ENCODE data around the gene ANKIB1.
"Not testable (repeated sequence)": the region's sequence is repeated elsewhere in the genome, so short reads cannot be mapped to it uniquely, and the experiment has no call there.

ANKIB1 gene

GRCh38 chr7:92330835-92331438 lies 85.2 kb downstream of the ANKIB1 start:
- DNase-seq (ENCODE audit: low spot score), result no peak

- no peak for DNase-seq (ENCODE audit: low spot score)
Observed at GRCh38 chr7:92331508-92331907, 85.7 kb downstream of the ANKIB1 start.

- no peak for DNase-seq (ENCODE audit: low spot score)
Observed at GRCh38 chr7:92332782-92333181, 87.0 kb downstream of the ANKIB1 start.

- no peak for DNase-seq (ENCODE audit: low spot score)
Observed at GRCh38 chr7:92333866-92334265, 88.1 kb downstream of the ANKIB1 start.

GRCh38 chr7:92335574-92335973 lies 89.8 kb downstream of the ANKIB1 start:
- DNase-seq (ENCODE audit: low spot score), result no peak

GRCh38 chr7:92336662-92337340 lies 91.0 kb downstream of the ANKIB1 start:
- no peak for DNase-seq (ENCODE audit: low spot score)

GRCh38 chr7:92340016-92340415 lies 94.2 kb downstream of the ANKIB1 start:
- DNase-seq (ENCODE audit: low spot score), result no peak

- no peak for DNase-seq (ENCODE audit: low spot score)
Observed at GRCh38 chr7:92343714-92344113, 97.9 kb downstream of the ANKIB1 start.

GRCh38 chr7:92352009-92352408 lies 106.2 kb downstream of the ANKIB1 start:
- DNase-seq (ENCODE audit: low spot score), result no peak

GRCh38 chr7:92354214-92354613 lies 108.4 kb downstream of the ANKIB1 start:
- no peak for DNase-seq (ENCODE audit: low spot score)

- no peak for DNase-seq (ENCODE audit: low spot score)
Observed at GRCh38 chr7:92356406-92356805, 110.6 kb downstream of the ANKIB1 start.

GRCh38 chr7:92357260-92357659 lies 111.5 kb downstream of the ANKIB1 start:
- no peak for DNase-seq (ENCODE audit: low spot score)

GRCh38 chr7:92359179-92359578 lies 113.4 kb downstream of the ANKIB1 start:
- not testable (repeated sequence) for DNase-seq (ENCODE audit: low spot score)

- DNase-seq (ENCODE audit: low spot score), result no peak
Observed at GRCh38 chr7:92359801-92360200, 114.0 kb downstream of the ANKIB1 start.

- DNase-seq (ENCODE audit: low spot score), result no peak
Observed at GRCh38 chr7:92360387-92360786, 114.6 kb downstream of the ANKIB1 start.

- DNase-seq (ENCODE audit: low spot score), result no peak
Observed at GRCh38 chr7:92362131-92362530, 116.4 kb downstream of the ANKIB1 start.

GRCh38 chr7:92366730-92367129 lies 121.0 kb downstream of the ANKIB1 start:
- no peak for DNase-seq (ENCODE audit: low spot score)

- no peak for DNase-seq (ENCODE audit: low spot score)
Observed at GRCh38 chr7:92368741-92369140, 123.0 kb downstream of the ANKIB1 start.

GRCh38 chr7:92375013-92375412 lies 129.2 kb downstream of the ANKIB1 start:
- no peak for DNase-seq (ENCODE audit: low spot score)

- DNase-seq (ENCODE audit: low spot score), result no peak
Observed at GRCh38 chr7:92391071-92391470, 145.3 kb downstream of the ANKIB1 start.

- no peak for DNase-seq (ENCODE audit: low spot score)
Observed at GRCh38 chr7:92397542-92397941, 151.8 kb downstream of the ANKIB1 start.

- no peak for DNase-seq (ENCODE audit: low spot score)
Observed at GRCh38 chr7:92400013-92400412, 154.2 kb downstream of the ANKIB1 start.

GRCh38 chr7:92402920-92403759 lies 157.4 kb downstream of the ANKIB1 start:
- DNase-seq (ENCODE audit: low spot score), result no peak

Measured in germinal center (tissue), 1 donor.